Measurements from ENCODE around the gene GKN2. TPM values are rescaled to one million over a fixed set of nuclear protein-coding genes. Genes with fewer than 3 reads are reported as not detected.

Gene GKN2
- total and polyA plus RNA-seq, 9 of the 15 experiments (the other 6 are each of a cell fraction or from before 2014, with no cell fraction given) = not detected

DNA sequence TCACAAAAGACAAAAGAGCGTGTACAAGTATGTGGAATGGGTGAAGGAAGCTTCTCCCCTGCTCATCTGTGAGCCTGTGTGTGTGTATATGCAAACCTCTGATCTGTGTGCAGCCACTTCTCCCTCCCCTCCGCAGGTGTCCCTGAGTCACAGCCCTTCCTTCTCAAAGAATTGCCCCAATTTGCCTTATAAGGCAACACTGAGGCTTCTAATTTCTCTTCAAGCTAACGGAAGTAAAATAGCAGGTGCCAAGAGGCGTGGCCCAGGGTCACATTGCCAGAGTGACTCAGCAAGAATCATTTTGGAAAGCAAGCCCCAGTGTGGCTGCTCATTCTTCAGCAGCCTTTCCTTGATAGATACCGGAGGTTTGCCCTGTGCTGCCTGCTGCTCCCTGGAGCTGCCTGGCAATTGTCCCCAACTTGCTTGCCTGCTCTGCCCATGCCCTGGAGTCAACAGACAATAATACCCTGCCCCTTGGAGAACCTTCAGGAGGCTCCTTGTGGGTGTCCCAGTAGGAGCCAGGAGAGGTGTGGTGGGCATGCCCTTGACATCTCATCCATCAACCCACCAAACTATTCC is 44.2 kb downstream of the GKN2 start (continued):
- TF ChIP-seq ZNF445 (CRISPR knock-in tag; IDR thresholded peaks at IDR 0.05; ENCODE audit: low read depth) = no peak
- no peak for TF ChIP-seq TFAM (CRISPR knock-in tag; conservative IDR thresholded peaks at IDR 0.05)
- TF ChIP-seq TEAD1 (CRISPR knock-in tag; IDR thresholded peaks at IDR 0.05) = no peak
- TF ChIP-seq, protein P1, sequence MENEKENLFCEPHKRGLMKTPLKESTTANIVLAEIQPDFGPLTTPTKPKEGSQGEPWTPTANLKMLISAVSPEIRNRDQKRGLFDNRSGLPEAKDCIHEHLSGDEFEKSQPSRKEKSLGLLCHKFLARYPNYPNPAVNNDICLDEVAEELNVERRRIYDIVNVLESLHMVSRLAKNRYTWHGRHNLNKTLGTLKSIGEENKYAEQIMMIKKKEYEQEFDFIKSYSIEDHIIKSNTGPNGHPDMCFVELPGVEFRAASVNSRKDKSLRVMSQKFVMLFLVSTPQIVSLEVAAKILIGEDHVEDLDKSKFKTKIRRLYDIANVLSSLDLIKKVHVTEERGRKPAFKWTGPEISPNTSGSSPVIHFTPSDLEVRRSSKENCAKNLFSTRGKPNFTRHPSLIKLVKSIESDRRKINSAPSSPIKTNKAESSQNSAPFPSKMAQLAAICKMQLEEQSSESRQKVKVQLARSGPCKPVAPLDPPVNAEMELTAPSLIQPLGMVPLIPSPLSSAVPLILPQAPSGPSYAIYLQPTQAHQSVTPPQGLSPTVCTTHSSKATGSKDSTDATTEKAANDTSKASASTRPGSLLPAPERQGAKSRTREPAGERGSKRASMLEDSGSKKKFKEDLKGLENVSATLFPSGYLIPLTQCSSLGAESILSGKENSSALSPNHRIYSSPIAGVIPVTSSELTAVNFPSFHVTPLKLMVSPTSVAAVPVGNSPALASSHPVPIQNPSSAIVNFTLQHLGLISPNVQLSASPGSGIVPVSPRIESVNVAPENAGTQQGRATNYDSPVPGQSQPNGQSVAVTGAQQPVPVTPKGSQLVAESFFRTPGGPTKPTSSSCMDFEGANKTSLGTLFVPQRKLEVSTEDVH (IDR thresholded peaks at IDR 0.05; ENCODE audit: low read depth, partially characterized antibody) = no peak
- no peak for TF ChIP-seq CREBBP (IDR thresholded peaks at IDR 0.05; ENCODE audit: low read depth, low read length)
- 0 out of 2 replicates have a peak, but pooled peaks have one; percentile 22 for TF ChIP-seq NCOA1 (IDR thresholded peaks at IDR 0.05; ENCODE audit: low read depth)
- TF ChIP-seq ZNF41 (CRISPR knock-in tag; conservative IDR thresholded peaks at IDR 0.05) = no peak
- no peak for TF ChIP-seq HDAC3 (IDR thresholded peaks at IDR 0.05; ENCODE audit: borderline replicate concordance, partially characterized antibody)
- no peak for TF ChIP-seq BRCA1 (IDR thresholded peaks at IDR 0.05)
- TF ChIP-seq BRCA1 (CRISPR knock-in tag; IDR thresholded peaks at IDR 0.05) = no peak
- no peak for TF ChIP-seq ZNF134 (CRISPR knock-in tag; conservative IDR thresholded peaks at IDR 0.05)
- no peak for TF ChIP-seq PTTG1 (tag; IDR thresholded peaks at IDR 0.05; ENCODE audit: low read depth)
- TF ChIP-seq PHF8 (IDR thresholded peaks at IDR 0.05; ENCODE audit: borderline replicate concordance, low read length) = no peak; the same call in 1 of the 2 replicates
- no peak for TF ChIP-seq ZNF274 (IDR thresholded peaks at IDR 0.05; ENCODE audit: borderline replicate concordance, low read depth, low read length)
- peak; percentile 34 for TF ChIP-seq TAF9B (IDR thresholded peaks at IDR 0.05; ENCODE audit: partially characterized antibody)
- TF ChIP-seq SPI1 (IDR thresholded peaks at IDR 0.05; ENCODE audit: borderline replicate concordance, low read depth, low read length) = no peak
- TF ChIP-seq, protein P2, sequence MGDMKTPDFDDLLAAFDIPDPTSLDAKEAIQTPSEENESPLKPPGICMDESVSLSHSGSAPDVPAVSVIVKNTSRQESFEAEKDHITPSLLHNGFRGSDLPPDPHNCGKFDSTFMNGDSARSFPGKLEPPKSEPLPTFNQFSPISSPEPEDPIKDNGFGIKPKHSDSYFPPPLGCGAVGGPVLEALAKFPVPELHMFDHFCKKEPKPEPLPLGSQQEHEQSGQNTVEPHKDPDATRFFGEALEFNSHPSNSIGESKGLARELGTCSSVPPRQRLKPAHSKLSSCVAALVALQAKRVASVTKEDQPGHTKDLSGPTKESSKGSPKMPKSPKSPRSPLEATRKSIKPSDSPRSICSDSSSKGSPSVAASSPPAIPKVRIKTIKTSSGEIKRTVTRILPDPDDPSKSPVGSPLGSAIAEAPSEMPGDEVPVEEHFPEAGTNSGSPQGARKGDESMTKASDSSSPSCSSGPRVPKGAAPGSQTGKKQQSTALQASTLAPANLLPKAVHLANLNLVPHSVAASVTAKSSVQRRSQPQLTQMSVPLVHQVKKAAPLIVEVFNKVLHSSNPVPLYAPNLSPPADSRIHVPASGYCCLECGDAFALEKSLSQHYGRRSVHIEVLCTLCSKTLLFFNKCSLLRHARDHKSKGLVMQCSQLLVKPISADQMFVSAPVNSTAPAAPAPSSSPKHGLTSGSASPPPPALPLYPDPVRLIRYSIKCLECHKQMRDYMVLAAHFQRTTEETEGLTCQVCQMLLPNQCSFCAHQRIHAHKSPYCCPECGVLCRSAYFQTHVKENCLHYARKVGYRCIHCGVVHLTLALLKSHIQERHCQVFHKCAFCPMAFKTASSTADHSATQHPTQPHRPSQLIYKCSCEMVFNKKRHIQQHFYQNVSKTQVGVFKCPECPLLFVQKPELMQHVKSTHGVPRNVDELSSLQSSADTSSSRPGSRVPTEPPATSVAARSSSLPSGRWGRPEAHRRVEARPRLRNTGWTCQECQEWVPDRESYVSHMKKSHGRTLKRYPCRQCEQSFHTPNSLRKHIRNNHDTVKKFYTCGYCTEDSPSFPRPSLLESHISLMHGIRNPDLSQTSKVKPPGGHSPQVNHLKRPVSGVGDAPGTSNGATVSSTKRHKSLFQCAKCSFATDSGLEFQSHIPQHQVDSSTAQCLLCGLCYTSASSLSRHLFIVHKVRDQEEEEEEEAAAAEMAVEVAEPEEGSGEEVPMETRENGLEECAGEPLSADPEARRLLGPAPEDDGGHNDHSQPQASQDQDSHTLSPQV (IDR thresholded peaks at IDR 0.05) = peak; percentile 82; the same call in 1 of the 2 replicates
- no peak for TF ChIP-seq ZNF354B (CRISPR knock-in tag; IDR thresholded peaks at IDR 0.05)
- TF ChIP-seq IRF2 (CRISPR knock-in tag; IDR thresholded peaks at IDR 0.05) = no peak
- no peak for TF ChIP-seq HOXB6 (CRISPR knock-in tag; IDR thresholded peaks at IDR 0.05; ENCODE audit: borderline replicate concordance)
- no peak for TF ChIP-seq ETV6 (IDR thresholded peaks at IDR 0.05; ENCODE audit: borderline replicate concordance in 1 of 2, low read depth in 2 of 2, low read length in 1 of 2)
- no peak for TF ChIP-seq ETV6 (CRISPR knock-in tag; IDR thresholded peaks at IDR 0.05; ENCODE audit: borderline replicate concordance)
- TF ChIP-seq ZNF24 (IDR thresholded peaks at IDR 0.05) = no peak
- no peak; a peak in 2 of 4 replicates for TF ChIP-seq RAD21 (CRISPR knock-in tag; conservative IDR thresholded peaks at IDR 0.05 in 1 of 2, IDR thresholded peaks at IDR 0.05 in 1 of 2)

Data from K562 (cell line).